ENCODE measurements around the gene MYOM1. TPM values are rescaled to one million over a fixed set of nuclear protein-coding genes. Genes with fewer than 3 reads are reported as not detected.

The MYOM1 gene
- total RNA-seq, 1 donor from 2014 or later, result 0.49 TPM

GRCh38 chr18:3261373-3262233, 41.8 kb upstream of the MYOM1 start, which contains the start of gene MYL12B:
Gene MYL12B, plus strand, starts transcription at chr18:3262133. Its CDS starts 10,766 bp downstream, at chr18:3272899.
- peak; percentile 79 for DNase-seq (ENCODE audit: low spot score)
- Mint-ChIP-seq H3K4me1 (ENCODE audit: unreplicated experiment) (peaks cover 55% of the 10 kb centered on the region), H3K36me3 (ENCODE audit: low read depth, unreplicated experiment) (peaks cover 20% of the 10 kb centered on the region), H3K4me3 (ENCODE audit: unreplicated experiment) (peak within 1 kb of the TSS; percentile 97), H3K27me3 (ENCODE audit: unreplicated experiment) (peaks cover 23% of the 10 kb centered on the region), H3K9me3 (ENCODE audit: unreplicated experiment) (no peaks in the 10 kb centered on the region), H3K27ac (ENCODE audit: unreplicated experiment) (peak within 1 kb of the TSS; percentile 100)
- TF ChIP-seq CTCF (IDR thresholded peaks at IDR 0.05; ENCODE audit: unreplicated experiment), result no peak

GRCh38 chr18:3260995-3261372, 41.2 kb upstream of the MYOM1 start:
- DNase-seq (ENCODE audit: low spot score), result no peak
- H3K9me3 Mint-ChIP-seq (ENCODE audit: unreplicated experiment), result no peaks in the 10 kb centered on the region
- peaks cover 23% of the 10 kb centered on the region for H3K27me3 Mint-ChIP-seq (ENCODE audit: unreplicated experiment)
- TF ChIP-seq CTCF (IDR thresholded peaks at IDR 0.05; ENCODE audit: unreplicated experiment), result no peak
- H3K27ac Mint-ChIP-seq (ENCODE audit: unreplicated experiment), result peak overlapping the region; percentile 100
- peak overlapping the region; percentile 96 for H3K4me3 Mint-ChIP-seq (ENCODE audit: unreplicated experiment)
- H3K36me3 Mint-ChIP-seq (ENCODE audit: low read depth, unreplicated experiment), result peaks cover 24% of the 10 kb centered on the region
- H3K4me1 Mint-ChIP-seq (ENCODE audit: unreplicated experiment), result peaks cover 53% of the 10 kb centered on the region

GRCh38 chr18:3257627-3258120, 37.9 kb upstream of the MYOM1 start:
- Mint-ChIP-seq H3K4me1 (ENCODE audit: unreplicated experiment) (peaks cover 45% of the 10 kb centered on the region), H3K36me3 (ENCODE audit: low read depth, unreplicated experiment) (peaks cover 42% of the 10 kb centered on the region), H3K4me3 (ENCODE audit: unreplicated experiment) (peak overlapping the region; percentile 30), H3K9me3 (ENCODE audit: unreplicated experiment) (no peaks in the 10 kb centered on the region), H3K27me3 (ENCODE audit: unreplicated experiment) (peaks cover 11% of the 10 kb centered on the region), H3K27ac (ENCODE audit: unreplicated experiment) (peak overlapping the region; percentile 40)
- TF ChIP-seq CTCF (IDR thresholded peaks at IDR 0.05; ENCODE audit: unreplicated experiment), result no peak
- DNase-seq (ENCODE audit: low spot score), result no peak

- Mint-ChIP-seq H3K4me1 (ENCODE audit: unreplicated experiment) (peaks cover 46% of the 10 kb centered on the region), H3K27ac (ENCODE audit: unreplicated experiment) (peak overlapping the region; percentile 40), H3K4me3 (ENCODE audit: unreplicated experiment) (no peak overlapping the region), H3K9me3 (ENCODE audit: unreplicated experiment) (no peaks in the 10 kb centered on the region), H3K27me3 (ENCODE audit: unreplicated experiment) (peaks cover 9% of the 10 kb centered on the region), H3K36me3 (ENCODE audit: low read depth, unreplicated experiment) (peaks cover 41% of the 10 kb centered on the region)
- TF ChIP-seq CTCF (IDR thresholded peaks at IDR 0.05; ENCODE audit: unreplicated experiment), result no peak
- no peak for DNase-seq (ENCODE audit: low spot score)
These were observed 37.2 kb upstream of the MYOM1 start for GRCh38 chr18:3256693-3257626.

All from endothelial cell (in vitro differentiated cells).